ENCODE results near the gene MYCL. TPM values are rescaled to one million over a fixed set of nuclear protein-coding genes. Genes with fewer than 3 reads are reported as not detected.

The MYCL gene
- total and polyA plus RNA-seq, 2 of the 13 experiments (the other 11 are each of a cell fraction or from before 2014, with no cell fraction given) = 0.31 to 1.7 TPM

DNA sequence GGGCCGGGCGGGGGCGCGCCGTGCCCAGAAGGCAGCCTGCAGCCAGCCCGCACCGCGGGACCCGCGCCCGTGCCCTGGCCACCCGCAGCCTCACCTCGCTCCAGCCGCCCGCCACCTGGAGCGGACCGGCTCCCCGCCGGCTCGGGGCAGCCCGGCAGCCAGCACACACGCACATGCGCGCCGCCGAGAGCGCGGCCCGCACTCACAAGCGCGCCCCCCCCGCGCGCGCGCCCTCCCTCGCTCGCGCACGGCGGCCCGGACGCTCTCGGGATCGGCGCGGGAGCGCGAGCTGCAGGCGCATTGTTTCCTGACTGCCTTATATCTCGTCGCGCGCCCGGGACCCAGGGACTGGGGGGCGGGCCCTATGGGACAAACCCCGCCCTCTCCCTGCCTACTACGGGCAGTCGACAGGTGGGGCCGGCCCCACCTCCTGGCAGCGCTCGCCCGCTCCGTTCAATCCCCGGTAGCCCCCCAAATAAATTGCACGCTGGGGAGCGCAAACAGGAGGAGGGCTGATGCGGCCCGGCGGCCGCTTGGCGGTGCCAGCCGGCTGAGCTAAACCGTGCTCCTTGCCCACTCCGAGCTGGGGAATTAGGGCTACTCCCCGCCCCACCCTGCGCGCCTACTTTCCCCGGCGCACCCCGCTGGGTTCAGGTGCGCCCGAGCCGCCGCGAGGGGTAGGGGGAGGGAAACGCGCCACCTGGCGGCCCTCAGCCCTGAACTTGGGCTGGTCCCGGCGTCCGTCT lies at the start of gene MYCL (continued):
- TF ChIP-seq ZNF543 (CRISPR knock-in tag; IDR thresholded peaks at IDR 0.05) (no peak), TBX2 (CRISPR knock-in tag; IDR thresholded peaks at IDR 0.05; ENCODE audit: borderline replicate concordance) (peak; percentile 62), CBX2 (IDR thresholded peaks at IDR 0.05; ENCODE audit: low read depth, low read length) (no peak), CBX2 (CRISPR knock-in tag; IDR thresholded peaks at IDR 0.05; ENCODE audit: low read depth) (no peak), DNMT1 (CRISPR knock-in tag; IDR thresholded peaks at IDR 0.05) (no peak), NCOA2 (CRISPR knock-in tag; IDR thresholded peaks at IDR 0.05) (0 out of 2 replicates have a peak, but pooled peaks have one; percentile 12), KLF16 (CRISPR knock-in tag; IDR thresholded peaks at IDR 0.05) (peak in 1 of 2 experiments; percentile 81; a peak in 2 of 4 replicates), TSC22D2 (CRISPR knock-in tag; IDR thresholded peaks at IDR 0.05; ENCODE audit: borderline replicate concordance) (no peak), ZFY (CRISPR knock-in tag; IDR thresholded peaks at IDR 0.05) (no peak), JDP2 (CRISPR knock-in tag; IDR thresholded peaks at IDR 0.05; ENCODE audit: borderline replicate concordance) (no peak), FLYWCH1 (CRISPR knock-in tag; IDR thresholded peaks at IDR 0.05) (no peak), ZNF562 (CRISPR knock-in tag; IDR thresholded peaks at IDR 0.05; ENCODE audit: borderline replicate concordance) (no peak), AKAP8 (CRISPR knock-in tag; IDR thresholded peaks at IDR 0.05) (no peak), ETV5 (CRISPR knock-in tag; IDR thresholded peaks at IDR 0.05; ENCODE audit: borderline replicate concordance) (no peak)
- TF ChIP-seq, protein P1, sequence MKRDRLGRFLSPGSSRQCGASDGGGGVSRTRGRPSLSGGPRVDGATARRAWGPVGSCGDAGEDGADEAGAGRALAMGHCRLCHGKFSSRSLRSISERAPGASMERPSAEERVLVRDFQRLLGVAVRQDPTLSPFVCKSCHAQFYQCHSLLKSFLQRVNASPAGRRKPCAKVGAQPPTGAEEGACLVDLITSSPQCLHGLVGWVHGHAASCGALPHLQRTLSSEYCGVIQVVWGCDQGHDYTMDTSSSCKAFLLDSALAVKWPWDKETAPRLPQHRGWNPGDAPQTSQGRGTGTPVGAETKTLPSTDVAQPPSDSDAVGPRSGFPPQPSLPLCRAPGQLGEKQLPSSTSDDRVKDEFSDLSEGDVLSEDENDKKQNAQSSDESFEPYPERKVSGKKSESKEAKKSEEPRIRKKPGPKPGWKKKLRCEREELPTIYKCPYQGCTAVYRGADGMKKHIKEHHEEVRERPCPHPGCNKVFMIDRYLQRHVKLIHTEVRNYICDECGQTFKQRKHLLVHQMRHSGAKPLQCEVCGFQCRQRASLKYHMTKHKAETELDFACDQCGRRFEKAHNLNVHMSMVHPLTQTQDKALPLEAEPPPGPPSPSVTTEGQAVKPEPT (CRISPR knock-in tag; IDR thresholded peaks at IDR 0.05; ENCODE audit: low read depth) = no peak
- TF ChIP-seq, protein P2, sequence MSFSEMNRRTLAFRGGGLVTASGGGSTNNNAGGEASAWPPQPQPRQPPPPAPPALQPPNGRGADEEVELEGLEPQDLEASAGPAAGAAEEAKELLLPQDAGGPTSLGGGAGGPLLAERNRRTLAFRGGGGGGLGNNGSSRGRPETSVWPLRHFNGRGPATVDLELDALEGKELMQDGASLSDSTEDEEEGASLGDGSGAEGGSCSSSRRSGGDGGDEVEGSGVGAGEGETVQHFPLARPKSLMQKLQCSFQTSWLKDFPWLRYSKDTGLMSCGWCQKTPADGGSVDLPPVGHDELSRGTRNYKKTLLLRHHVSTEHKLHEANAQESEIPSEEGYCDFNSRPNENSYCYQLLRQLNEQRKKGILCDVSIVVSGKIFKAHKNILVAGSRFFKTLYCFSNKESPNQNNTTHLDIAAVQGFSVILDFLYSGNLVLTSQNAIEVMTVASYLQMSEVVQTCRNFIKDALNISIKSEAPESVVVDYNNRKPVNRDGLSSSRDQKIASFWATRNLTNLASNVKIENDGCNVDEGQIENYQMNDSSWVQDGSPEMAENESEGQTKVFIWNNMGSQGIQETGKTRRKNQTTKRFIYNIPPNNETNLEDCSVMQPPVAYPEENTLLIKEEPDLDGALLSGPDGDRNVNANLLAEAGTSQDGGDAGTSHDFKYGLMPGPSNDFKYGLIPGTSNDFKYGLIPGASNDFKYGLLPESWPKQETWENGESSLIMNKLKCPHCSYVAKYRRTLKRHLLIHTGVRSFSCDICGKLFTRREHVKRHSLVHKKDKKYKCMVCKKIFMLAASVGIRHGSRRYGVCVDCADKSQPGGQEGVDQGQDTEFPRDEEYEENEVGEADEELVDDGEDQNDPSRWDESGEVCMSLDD (CRISPR knock-in tag; IDR thresholded peaks at IDR 0.05; ENCODE audit: borderline replicate concordance) = peak; percentile 93
- TF ChIP-seq, protein P3, sequence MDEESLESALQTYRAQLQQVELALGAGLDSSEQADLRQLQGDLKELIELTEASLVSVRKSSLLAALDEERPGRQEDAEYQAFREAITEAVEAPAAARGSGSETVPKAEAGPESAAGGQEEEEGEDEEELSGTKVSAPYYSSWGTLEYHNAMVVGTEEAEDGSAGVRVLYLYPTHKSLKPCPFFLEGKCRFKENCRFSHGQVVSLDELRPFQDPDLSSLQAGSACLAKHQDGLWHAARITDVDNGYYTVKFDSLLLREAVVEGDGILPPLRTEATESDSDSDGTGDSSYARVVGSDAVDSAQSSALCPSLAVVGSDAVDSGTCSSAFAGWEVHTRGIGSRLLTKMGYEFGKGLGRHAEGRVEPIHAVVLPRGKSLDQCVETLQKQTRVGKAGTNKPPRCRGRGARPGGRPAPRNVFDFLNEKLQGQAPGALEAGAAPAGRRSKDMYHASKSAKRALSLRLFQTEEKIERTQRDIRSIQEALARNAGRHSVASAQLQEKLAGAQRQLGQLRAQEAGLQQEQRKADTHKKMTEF (CRISPR knock-in tag; IDR thresholded peaks at IDR 0.05) = peak; percentile 61; the same call in 1 of the 2 replicates
- TF ChIP-seq, protein P4, sequence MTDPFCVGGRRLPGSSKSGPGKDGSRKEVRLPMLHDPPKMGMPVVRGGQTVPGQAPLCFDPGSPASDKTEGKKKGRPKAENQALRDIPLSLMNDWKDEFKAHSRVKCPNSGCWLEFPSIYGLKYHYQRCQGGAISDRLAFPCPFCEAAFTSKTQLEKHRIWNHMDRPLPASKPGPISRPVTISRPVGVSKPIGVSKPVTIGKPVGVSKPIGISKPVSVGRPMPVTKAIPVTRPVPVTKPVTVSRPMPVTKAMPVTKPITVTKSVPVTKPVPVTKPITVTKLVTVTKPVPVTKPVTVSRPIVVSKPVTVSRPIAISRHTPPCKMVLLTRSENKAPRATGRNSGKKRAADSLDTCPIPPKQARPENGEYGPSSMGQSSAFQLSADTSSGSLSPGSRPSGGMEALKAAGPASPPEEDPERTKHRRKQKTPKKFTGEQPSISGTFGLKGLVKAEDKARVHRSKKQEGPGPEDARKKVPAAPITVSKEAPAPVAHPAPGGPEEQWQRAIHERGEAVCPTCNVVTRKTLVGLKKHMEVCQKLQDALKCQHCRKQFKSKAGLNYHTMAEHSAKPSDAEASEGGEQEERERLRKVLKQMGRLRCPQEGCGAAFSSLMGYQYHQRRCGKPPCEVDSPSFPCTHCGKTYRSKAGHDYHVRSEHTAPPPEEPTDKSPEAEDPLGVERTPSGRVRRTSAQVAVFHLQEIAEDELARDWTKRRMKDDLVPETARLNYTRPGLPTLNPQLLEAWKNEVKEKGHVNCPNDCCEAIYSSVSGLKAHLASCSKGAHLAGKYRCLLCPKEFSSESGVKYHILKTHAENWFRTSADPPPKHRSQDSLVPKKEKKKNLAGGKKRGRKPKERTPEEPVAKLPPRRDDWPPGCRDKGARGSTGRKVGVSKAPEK (CRISPR knock-in tag; IDR thresholded peaks at IDR 0.05; ENCODE audit: borderline replicate concordance) = no peak
- TF ChIP-seq, protein P5, sequence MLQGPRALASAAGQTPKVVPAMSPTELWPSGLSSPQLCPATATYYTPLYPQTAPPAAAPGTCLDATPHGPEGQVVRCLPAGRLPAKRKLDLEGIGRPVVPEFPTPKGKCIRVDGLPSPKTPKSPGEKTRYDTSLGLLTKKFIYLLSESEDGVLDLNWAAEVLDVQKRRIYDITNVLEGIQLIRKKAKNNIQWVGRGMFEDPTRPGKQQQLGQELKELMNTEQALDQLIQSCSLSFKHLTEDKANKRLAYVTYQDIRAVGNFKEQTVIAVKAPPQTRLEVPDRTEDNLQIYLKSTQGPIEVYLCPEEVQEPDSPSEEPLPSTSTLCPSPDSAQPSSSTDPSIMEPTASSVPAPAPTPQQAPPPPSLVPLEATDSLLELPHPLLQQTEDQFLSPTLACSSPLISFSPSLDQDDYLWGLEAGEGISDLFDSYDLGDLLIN (CRISPR knock-in tag; IDR thresholded peaks at IDR 0.05; ENCODE audit: borderline replicate concordance) = no peak
